GM19035 (cell line): ENCODE measurements around the gene HNRNPA2B1.

Experiments used
- ATAC-seq: cut with Tn5 transposase; IDR thresholded peaks from one replicate; pipeline ENCODE4 v1.9.1; 2021; ENCODE audit not compliant: unreplicated experiment

Gene HNRNPA2B1

DNA sequence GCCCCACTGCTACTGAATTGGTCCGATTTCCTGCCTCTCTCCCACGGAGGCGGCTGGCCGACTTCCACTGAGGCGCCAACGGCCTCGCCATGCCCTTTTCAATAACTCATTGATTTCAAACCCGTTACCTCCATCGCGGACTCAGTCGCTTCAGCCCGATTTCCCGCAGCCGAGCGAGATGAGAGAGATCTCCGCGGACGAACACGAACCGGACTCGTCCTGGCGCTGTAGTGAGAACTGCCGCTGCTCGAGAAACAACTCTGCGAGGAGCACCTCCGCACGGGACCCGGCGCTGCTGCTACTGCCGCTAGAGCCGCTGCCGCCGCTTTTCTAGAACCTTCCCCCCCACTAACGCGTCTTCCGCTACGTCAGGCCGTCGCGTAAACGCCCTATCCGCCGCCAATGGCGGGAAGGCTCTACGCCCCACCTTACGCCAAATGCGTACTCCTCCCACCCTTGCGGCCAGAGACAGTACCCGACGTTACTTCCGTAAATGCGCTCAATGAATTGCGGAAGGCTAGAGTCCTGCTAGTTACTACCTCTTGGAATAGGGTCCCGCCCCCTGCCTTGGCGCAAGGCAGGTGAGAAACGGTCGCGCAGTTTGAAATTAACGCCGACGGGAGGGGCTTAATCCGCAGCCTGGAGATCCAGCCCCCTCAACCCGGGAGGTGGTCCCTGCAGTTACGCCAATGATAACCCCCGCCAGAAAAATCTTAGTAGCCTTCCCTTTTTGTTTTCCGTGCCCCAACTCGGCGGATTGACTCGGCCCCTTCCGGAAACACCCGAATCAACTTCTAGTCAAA, at the start of gene HNRNPA2B1:
Gene HNRNPA2B1, minus strand, starts transcription at position 303 of the 803 bp plus-strand sequence. Its CDS starts 169 bp downstream, at position 134.
- peak; percentile 65 for ATAC-seq

DNA sequence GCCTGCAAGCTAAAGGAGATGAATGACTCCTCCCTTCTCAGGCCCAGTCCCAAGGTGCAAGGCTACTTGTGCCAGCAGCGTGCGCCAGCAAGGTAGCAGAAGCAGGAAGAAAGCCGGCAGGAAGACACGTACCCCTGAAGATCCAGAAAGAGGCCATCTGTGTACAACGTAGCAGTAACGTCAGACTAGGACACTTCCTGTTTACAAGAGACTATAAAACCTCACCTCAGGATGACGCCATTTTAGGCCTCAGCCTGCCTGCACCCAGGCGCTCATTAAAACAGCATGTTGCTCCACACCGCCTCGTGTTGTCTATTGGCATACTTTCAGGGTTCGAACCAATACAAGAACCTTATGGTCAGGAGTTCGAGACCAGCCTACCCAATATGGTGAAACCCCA, 49.7 kb upstream of the HNRNPA2B1 start:
- no peak for ATAC-seq

DNA sequence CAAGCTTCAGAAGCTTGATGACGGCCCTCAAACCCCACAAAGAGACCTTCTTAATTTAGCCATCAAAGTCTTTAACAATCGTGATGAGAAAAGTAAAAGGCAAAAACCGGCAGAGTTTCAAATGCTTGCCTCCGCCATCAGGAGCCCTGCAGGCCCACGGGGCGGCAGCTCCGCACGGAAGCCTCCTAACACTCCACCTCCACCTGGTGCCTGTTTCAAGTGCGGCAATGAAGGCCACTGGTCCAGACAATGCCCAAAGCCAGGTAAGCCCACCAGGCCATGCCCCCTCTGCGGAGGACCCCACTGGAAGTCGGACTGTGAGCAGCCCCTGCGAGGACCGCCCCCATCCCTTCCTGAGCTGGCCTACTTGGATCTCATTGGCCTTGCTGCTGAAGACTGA, 44.6 kb upstream of the HNRNPA2B1 start:
- ATAC-seq = no peak

DNA sequence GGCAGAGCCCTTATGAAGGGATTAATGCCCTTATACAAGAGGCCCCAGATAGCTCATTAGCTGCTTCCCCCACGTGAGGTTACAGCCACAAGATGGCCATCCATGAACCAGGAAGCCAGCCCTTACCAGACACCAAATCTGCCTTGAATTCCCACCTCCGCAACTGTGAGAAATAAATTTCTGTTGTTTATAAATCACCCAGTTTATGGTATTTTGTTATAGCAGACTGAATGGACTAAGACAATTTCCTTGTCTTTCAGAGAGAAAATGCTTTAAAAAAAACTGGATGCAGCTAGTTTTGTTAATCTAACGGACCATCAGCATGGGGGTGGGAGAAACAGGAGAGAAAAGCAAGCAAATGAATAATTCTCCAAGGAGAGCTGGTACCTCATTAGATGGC, 37.5 kb upstream of the HNRNPA2B1 start:
- ATAC-seq = no peak

DNA sequence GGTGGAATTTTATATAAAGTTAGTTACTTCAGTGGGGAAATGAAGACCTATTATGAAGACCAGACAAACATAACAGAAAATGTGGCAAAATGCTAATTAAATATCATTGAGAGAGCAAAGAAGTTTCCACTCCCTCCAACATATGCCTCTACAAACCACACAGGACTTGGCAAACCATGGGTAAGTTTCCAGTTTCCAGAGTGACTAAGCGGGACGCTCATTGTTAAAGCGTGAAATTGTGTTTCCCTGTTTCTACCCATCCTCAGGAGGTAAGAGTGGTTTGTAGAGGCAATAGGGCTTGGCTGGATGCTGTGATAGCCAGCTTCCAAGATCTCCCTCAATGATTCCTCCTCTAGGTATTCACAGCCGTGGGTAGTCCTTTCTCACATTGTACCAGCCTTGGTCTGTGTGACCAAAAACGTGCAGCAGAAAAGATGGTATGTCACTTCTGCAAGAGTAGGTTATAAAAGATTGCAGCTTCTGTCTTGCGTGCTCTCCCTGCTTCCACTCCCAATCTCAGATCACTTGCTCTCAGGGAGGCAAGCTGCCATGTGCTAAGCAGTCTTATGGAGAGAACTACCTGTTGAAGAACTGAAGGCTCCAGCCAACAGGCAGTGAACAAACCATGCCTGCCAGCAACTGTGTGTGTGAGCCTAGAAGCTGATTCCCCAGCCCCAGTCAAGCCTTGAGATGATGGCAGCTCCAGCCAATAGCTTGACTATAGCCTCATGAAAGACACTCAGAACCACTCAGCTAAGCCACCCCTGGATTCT, 36.7 kb upstream of the HNRNPA2B1 start:
- no peak for ATAC-seq

DNA sequence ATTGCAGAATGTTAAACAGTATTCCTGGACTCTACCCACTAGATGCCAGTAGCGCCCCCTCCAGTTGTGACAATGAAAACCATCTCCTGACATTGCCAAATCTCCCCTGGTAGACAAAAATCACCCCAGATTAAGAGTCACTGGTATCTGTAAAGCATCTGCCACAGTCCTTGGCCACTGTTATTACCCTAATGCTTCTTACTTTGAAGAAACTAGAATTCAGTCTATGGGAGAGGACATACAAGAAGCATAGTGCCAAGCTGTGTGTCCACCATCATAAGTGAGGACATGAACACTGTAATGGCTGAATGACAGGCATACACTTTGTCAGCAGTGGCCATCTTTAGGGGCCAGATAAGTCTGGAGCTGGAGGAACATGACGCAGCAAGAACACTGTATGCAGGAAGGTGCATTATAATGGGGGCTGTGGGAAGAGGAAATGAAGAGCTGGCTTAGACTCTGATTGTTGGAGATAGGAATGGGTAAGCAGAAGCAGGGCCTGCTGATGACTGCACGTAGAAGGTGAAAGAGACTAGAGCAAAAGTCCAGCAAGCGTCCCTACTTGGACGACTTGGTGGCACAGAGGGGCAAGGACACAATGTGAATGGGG, 33.5 kb upstream of the HNRNPA2B1 start:
- no peak for ATAC-seq

DNA sequence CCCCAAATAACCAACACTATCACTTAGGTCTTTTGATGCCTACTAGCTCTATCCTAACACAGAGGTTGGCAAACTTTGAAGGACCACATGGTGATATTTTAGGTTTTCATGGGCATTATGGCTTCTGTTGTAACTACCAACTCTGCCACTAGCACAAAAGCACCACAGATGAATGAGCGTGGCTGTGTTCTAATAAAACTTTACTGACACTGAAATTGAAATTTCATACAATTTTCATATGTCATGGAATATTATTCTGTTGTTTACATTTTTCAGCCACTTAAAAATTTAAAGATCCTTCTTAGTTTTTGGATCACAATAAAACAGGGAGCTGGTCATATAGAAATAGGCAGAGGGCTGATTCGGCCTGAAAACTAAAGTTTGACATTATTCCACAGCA, 27.4 kb upstream of the HNRNPA2B1 start:
- no peak for ATAC-seq

DNA sequence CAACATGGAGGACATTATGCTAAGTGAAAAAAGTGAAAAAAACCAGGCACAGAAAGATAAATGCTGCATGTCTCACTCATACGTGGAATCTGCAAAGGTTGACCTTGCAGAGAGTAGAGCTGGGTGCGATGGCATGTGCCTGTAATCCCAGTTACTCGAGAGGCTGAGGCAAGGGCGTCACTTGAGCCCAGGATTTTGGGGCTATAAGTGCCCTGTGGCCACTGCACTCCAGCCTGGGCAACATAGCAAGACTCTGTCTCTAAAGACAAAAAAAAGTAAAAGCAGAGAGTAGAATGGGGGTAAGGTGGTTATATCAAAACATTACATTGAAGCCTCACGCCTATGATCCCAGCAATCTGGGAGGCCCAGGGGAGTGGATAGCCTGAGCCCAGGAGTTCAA, 23.8 kb upstream of the HNRNPA2B1 start:
- ATAC-seq = no peak

DNA sequence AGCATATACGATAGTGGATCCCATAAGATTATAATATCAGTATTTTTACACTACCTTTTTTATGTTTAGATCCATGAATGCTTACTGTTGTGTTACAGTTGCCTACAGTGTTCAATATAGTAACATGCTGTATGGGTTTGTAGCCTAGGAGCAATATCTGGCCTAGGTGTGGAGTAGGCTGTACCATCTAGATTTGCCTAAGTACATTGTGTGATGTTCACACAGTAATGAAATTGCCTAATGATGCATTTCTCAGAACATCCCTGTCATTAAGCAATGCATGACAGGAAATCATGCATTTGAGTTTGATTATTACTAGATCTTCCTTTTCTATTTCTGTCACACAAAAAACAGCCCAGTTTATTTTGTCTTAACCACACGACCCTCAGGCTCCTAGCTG, 15.5 kb upstream of the HNRNPA2B1 start:
- ATAC-seq = no peak

DNA sequence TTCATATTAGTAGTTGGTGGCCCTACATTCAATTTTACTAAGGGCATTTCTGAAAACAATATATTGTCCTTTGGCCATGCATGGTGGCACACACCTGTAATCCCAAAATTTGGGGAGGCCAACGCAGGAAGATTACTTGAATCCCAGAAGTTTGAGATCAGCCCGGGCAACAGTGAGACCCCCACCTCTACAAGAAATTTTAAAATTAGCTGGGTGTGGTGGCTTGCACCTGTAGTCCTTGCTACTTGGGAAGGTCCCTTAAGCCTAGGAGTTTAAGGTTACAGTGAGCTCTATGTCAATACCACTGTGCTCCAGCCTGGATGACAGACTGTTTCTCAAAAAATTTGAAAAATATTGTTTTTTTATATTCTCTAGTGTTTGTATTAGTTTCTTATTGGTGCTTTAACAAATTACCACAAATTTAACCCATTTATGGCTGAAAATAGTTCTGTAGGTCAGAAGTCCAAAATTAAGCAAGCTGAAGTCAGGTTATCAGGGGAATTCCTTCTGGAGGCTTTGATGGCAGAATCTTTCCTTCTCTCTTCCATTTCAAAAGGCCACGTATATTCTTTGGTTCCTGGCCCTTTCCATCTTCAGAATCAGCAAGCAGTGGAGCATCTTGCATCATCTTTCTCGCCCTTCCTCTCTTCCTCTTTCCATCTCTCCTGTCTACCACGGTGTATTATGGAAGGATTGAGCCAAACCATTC, 13.4 kb upstream of the HNRNPA2B1 start:
- no peak for ATAC-seq

DNA sequence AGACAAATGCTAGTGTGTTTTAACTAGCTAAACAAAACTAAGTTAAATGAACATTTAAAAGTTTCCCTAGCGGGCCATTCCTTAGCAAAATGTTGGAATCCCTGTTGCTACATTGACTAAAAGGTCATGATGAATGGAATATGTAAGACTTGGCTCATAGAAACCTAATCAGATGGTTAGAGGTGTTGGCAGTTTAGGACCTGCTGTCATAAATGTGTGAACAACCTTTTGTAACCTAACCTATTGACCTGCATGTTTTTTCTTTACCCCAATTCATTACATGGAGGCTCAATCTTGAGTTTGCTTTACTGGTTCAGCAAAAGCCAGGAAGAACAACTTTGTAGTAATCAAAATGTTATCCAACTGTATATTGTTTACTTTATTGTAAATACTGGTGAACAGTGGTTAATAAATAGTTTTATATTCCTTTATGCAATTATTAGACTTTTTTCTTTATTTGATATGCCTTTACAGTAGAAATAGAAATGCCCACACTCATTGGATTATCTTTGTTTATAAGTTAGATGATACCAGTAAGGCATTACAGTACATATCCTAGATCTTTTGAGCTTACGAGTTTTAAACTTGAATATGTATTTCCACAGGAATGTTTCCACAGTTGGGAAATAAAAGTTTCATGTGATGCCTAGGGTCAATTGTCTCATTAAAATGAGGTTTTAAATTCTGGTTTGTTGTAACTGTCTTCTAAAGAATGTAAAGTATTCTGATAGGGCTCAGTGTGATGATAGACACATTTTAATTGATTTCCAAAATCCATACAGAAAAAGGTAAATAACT, 12.6 kb upstream of the HNRNPA2B1 start:
- no peak for ATAC-seq

DNA sequence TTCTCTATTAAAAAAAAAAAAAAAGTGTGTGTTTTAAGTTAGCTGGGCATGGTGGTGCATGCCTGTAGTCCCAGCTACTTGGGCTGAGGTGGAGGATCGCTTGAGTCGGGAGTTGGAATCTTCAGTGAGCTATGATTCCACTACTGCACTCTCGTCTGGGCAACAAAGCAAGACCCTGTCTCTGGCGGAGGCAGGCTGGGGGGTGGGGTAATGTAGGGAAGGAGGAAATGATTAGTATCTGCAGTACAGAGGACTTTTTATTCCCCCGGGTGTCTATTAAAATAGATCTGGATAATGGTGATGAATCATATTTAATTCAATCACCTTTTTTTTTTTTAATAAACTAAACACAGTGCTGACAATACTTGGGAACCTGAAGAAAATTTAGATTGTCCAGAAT, 7.5 kb upstream of the HNRNPA2B1 start:
- ATAC-seq = no peak

DNA sequence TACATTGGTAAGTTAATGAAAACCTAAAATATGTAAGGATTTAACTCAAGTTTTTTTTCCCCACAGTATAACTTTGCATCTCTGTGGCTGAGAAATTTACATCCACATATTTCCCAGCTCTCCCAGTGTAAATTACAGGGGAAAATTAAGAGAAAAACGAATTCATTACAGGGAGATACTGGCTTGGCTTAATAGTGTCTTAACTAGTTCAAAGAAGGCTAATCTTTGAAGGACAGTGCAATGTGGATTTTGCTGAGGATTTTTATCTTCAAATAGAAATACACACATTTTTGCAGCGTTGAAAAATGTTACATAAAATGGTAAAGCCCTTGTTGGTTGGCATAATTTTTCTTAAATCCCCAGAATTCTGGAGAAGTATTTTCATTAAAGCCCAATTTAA, 2.5 kb upstream of the HNRNPA2B1 start:
- ATAC-seq = no peak

DNA sequence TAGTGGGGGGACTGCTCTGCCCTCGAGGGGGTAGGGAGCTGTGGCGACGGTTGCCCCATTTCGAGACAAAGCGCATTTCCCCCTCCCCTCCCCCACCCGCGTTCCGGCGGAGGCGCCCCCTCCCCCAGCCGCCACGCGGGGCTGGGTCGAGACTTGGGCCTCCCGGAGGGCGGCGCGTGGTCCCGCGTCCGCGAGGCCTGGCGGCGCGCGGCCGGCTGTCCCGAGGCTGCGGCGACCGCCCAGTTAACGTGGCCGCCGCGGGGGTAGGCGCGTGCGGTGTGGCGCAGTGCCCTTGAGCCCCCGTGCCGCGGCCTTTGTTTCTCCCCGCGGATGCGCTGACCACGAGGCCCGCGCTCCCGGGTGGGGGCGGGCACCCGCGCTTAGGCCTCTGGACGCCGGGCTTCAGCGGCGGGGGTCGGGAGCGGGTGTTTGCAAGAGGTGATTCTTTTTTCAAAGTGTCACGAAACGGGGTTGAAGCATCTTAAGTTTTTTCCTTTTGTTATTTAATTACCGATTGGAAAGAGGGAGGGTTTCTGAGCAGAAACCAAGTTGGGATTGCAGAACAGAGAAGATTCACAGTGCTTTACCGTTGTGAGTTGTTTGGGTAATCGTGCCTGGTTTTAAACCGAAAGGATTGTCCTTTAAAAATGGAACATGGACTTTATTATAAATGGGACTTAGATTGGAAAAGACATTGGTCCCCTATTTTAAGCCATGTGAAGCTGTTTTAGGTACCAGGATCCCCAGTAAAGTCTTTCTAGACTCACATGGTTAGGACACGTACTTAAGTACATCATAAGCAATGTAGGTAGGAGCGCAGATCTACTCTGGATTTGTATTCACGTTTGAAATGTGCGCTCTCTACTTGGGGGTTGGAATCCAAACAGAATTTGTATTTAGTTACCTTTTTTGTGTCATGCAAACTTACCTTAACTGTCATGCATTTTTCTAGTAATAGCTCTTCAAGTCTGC, 1.8 kb upstream of the HNRNPA2B1 start:
- ATAC-seq = peak; percentile 4

DNA sequence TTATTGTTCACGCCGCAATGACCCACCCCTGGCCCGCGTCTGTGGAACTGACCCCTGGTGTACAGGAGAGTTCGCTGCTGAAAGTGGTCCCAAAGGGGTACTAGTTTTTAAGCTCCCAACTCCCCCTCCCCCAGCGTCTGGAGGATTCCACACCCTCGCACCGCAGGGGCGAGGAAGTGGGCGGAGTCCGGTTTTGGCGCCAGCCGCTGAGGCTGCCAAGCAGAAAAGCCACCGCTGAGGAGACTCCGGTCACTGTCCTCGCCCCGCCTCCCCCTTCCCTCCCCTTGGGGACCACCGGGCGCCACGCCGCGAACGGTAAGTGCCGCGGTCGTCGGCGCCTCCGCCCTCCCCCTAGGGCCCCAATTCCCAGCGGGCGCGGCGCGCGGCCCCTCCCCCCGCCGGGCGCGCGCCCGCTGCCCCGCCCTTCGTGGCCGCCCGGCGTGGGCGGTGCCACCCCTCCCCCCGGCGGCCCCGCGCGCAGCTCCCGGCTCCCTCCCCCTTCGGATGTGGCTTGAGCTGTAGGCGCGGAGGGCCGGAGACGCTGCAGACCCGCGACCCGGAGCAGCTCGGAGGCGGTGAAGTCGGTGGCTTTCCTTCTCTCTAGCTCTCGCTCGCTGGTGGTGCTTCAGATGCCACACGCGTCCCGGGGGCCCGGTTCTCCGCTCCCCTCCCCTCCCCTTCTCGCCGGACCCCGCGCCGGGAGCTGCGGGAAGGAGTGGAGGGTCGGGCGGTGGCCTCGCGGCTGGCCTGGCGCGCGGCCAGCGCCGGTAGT, 887 bp upstream of the HNRNPA2B1 start, which contains the start of gene CBX3:
Gene CBX3, plus strand, starts transcription at position 499 of the 772 bp plus-strand sequence. CDS start 1,254 bp downstream, outside the sequence.
- ATAC-seq = peak; percentile 41

DNA sequence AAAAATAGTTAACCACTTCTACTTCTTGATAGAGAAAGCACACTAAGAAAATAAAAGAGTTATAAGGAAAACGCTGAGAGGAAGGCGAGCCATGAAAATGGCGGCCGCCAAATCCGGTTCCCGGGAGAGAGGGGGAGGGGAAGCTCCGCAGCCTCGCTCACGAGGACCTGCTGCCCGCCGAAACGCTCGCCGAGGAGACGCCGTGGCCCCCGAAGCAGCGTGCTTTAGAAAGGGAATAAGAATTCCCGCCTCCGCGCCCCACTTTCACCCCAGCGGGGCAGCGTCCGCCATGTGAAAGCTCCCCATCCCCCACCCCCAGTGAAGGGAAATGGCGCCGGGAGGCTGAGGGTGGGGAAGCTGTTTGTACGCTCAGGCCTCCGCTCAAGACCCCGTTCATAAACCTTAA, 505 bp downstream of the HNRNPA2B1 start:
- ATAC-seq = peak; percentile 16

DNA sequence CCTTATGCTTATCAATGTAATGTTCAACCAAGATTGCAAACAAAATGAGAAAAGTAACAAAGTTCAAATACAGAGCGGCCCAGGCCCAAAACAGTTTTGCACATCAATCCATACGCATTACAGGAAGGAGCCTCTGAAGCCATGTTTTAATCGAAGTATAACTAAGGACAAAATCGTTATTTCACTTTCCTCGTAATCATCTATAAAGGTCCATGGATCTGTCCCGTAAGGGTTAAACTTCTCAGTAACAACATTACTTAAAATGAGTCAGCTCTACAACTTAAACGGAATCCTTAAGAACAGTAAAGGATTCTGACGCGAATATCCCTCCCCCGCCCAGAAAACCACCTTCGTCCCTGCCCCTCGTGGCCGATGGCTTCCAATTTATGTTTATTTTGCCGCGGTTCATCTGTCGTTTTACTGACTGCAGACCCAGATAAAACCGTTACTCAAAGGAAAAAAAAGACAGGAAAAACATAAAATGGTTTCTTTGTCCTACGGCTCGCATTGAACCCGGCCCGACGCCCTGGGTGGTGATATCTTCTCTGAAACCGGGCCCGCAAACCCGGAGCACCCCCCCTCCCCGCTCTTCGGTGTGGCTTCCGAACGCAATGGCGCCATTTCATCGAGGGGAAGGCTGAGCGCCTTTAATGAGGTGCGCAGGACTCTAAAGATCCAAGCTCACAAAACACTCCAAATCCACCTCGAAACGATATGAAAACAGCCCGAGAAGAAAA, 1.1 kb downstream of the HNRNPA2B1 start:
- no peak for ATAC-seq

DNA sequence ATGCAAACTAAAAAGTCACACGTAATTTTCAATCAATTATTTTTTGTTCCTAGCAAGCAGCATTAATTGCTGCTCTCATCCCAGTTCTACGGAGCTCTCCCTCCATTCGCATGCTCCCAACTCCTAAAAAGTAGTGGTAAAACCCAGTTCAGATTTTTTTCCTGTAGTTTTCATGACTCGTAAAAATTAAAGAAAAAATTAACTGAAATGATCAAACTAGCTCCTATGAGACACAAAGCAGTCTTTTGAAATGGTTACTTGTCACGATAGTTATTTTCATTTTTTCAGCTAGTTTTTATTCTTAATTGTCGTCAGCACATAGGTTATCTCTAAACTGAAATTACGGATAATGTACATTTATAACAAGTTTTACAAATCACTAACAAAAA, 1.8 kb downstream of the HNRNPA2B1 start:
- ATAC-seq = no peak
